Upper lobe of left lung (tissue), 6 donors: ENCODE data around the gene ECHDC1. TPM values are rescaled to one million over a fixed set of nuclear protein-coding genes. Genes with fewer than 3 reads are reported as not detected.
"Not testable (repeated sequence)": the region's sequence is repeated elsewhere in the genome, so short reads cannot be mapped to it uniquely, and the experiment has no call there.

ENCODE experiments used
- ATAC-seq, 2 donors: fragments of 200-7000 bp; cut with Tn5 transposase; one replicate each; pipeline ENCODE4 v1.9.1; 2022; ENCODE audit warnings: mild to moderate bottlenecking in 2 of 2, moderate library complexity in 2 of 2; ENCODE audit not compliant: low FRiP score in 2 of 2
- DNase-seq, 2 donors: peaks; one replicate each; pipeline ENCODE4 v3.0.0-alpha.2; 2019 to 2020
- H3K27ac ChIP-seq, 4 donors: fragments of 200-600 bp; sonication (generic); one replicate each; pipeline ENCODE4 v1.5.1; 2016 to 2019
- H3K27me3 ChIP-seq, 4 donors: fragments of 200-600 bp; sonication (generic); one replicate each; pipeline ENCODE4 v1.5.1; 2017 to 2019
- H3K36me3 ChIP-seq, 4 donors: fragments of 200-600 bp; sonication (generic); one replicate each; pipeline ENCODE4 v1.5.1; 2016 to 2019
- H3K4me1 ChIP-seq, 4 donors: fragments of 200-600 bp; sonication (generic); one replicate each; pipeline ENCODE4 v1.5.1; 2018 to 2019
- H3K4me3 ChIP-seq, 4 donors: fragments of 200-600 bp; sonication (generic); one replicate each; pipeline ENCODE4 v1.5.1; 2017 to 2019; ENCODE audit warnings: mild to moderate bottlenecking in 2 of 4, moderate library complexity in 1 of 4
- H3K9me3 ChIP-seq, 4 donors: fragments of 200-600 bp; sonication (generic); one replicate each; pipeline ENCODE4 v1.5.1; 2018 to 2019
- EP300 ChIP-seq, 4 donors: sonication (generic); formaldehyde crosslinking; IDR thresholded peaks; one replicate each; pipeline ENCODE4 v1.5.1; 2017; ENCODE audit warnings: antibody characterized with exemption in 4 of 4, control low read depth in 2 of 4
- POLR2A ChIP-seq, 4 donors: fragments of 450-650 bp; IDR thresholded peaks; one replicate each; pipeline ENCODE4 v1.5.1; 2016 to 2017; ENCODE audit warnings: antibody characterized with exemption in 4 of 4, mild to moderate bottlenecking in 2 of 4
- POLR2AphosphoS5 ChIP-seq, 2 donors: sonication (generic); formaldehyde crosslinking; IDR thresholded peaks; one replicate each; pipeline ENCODE4 v1.5.1; 2017; ENCODE audit warnings: antibody characterized with exemption in 2 of 2
- WGBS, 2 donors: methylation state at CpG; one replicate each; pipeline ENCODE4 v1.1.5; 2017 to 2018; 5-methylcytosine and 5-hydroxymethylcytosine counted together
- total RNA-seq, 6 donors: library from RNA; depleted of rRNA in 4 of 6; stranded (reverse); fragments of >200 nt in 4 of 6; gene quantifications; one replicate each; pipeline versions ENCODE4 v1.1.0 to v1.2.1, GENCODE V29; 2016 to 2021
- TF ChIP-seq, protein P1 (sequence below), 6 experiments: fragments of 450-650 bp in 4 of 6; fragments of 200-600 bp in 2 of 6; sonication (generic) in 2 of 6; IDR thresholded peaks; one replicate each; pipeline ENCODE4 v1.5.1; 2016 to 2019; ENCODE audit warnings: antibody characterized with exemption in 6 of 6
- donor health status: DM: no; HTN: no; CAD: no; lungs with moderate emphysema.
- donor health status: DM: no; HTN: yes; CAD: no; lungs with severe emphysema.

The ECHDC1 gene
- total RNA-seq, 6 donors from 2014 or later, result 70.5 to 146 (median 106) TPM

DNA sequence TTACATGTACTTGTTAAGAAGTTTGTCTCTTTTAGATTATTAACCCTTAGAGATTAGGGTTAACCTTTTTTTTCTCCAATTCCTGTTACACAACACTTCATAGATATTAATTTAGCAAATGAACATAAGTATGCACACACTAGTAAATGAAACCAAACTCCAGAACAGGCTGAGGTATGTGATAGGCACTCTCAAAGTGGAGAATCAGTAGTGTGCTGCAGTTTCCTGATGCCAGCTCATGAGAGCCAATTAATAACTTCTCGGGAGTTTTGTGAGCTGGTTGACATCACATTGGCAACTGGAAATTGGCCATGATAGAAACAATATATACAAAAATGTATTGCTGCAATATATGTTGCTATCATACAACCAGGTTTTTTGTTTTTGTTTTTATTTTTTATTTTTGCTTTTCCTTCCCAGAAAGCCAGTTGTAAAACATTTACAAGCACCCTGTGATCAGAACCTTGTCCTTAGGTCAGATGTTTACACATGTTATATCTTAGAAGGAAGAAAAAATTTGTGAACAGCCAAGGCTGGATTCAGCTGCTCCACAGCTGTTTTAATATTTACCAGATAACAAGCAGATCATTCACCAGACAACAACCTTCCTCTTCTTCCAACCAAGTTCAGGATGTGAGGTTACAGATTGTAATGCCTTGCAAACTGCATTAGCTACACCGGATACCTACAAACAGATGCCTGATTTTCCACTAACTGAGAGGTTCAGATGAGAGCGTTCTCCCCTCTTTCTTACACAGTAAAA, 42.4 kb upstream of the ECHDC1 start:
- Histone ChIP-seq H3K4me1 (no peaks in the 10 kb centered on the region), H3K9me3 (no peaks in the 10 kb centered on the region), H3K36me3 (no peaks in the 10 kb centered on the region), H3K4me3 (no peak overlapping the region), H3K27ac (no peak overlapping the region), H3K27me3 (no peaks in the 10 kb centered on the region)
- WGBS, 2 donors, result 80 to 85% methylated on average over 3 of the region's 3 CpGs
- DNase-seq (no peak), ATAC-seq (no peak)
- TF ChIP-seq POLR2A (IDR thresholded peaks at IDR 0.05) (no peak), EP300 (IDR thresholded peaks at IDR 0.05) (no peak), POLR2AphosphoS5 (IDR thresholded peaks at IDR 0.05) (no peak)
- TF ChIP-seq, protein P1, sequence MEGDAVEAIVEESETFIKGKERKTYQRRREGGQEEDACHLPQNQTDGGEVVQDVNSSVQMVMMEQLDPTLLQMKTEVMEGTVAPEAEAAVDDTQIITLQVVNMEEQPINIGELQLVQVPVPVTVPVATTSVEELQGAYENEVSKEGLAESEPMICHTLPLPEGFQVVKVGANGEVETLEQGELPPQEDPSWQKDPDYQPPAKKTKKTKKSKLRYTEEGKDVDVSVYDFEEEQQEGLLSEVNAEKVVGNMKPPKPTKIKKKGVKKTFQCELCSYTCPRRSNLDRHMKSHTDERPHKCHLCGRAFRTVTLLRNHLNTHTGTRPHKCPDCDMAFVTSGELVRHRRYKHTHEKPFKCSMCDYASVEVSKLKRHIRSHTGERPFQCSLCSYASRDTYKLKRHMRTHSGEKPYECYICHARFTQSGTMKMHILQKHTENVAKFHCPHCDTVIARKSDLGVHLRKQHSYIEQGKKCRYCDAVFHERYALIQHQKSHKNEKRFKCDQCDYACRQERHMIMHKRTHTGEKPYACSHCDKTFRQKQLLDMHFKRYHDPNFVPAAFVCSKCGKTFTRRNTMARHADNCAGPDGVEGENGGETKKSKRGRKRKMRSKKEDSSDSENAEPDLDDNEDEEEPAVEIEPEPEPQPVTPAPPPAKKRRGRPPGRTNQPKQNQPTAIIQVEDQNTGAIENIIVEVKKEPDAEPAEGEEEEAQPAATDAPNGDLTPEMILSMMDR (IDR thresholded peaks at IDR 0.05), result no peak

DNA sequence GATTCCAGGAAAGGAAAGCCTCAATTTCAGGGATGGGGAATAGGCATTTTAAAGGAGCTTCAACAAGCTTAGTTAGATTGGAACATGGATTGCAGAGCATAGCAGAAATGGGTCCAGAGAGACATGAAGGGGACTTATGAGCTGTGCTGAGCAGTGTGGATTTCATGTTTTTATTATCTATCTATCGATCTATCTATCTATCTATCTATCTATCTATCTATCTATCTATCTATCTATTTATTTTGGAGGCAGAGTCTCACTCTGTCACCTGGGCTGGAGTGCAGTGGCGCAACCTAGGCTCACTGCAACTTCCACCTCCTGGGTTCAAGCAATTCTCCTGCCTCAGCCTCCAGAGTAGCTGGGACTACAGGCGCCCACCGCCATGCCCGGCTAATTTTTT, 41.4 kb upstream of the ECHDC1 start:
- not testable (repeated sequence) for H3K4me1 ChIP-seq, H3K27me3 ChIP-seq, DNase-seq, H3K4me3 ChIP-seq, H3K36me3 ChIP-seq, H3K9me3 ChIP-seq, H3K27ac ChIP-seq, ATAC-seq
- 83 to 94% methylated on average over 5 of the region's 5 CpGs for WGBS, 2 donors

DNA sequence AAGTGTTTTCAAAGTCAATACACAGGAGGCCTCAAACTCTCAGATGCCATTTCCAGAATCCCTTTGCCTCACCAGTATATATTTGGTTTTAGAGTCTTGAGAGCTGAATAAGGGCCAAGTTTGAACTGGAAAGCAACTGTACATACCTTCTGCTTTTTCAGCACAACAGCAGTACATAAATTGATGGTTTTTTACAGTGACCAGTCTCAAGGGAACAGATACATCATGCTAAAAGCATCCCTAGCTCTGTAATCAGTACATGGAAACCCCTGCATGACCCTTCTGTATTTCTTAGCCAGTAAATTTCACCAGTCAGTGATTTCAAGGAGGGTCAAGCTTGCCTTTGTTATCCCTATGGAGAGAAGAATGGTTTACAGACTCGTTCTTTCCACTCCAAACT, 40.6 kb upstream of the ECHDC1 start:
- DNase-seq (no peak), ATAC-seq (peak in 1 of 2 donors; percentile 53)
- Histone ChIP-seq H3K9me3 (no peaks in the 10 kb centered on the region), H3K27me3 (no peaks in the 10 kb centered on the region), H3K27ac (no peak overlapping the region), H3K36me3 (no peaks in the 10 kb centered on the region), H3K4me3 (no peak overlapping the region), H3K4me1 (no peaks in the 10 kb centered on the region)
- TF ChIP-seq EP300 (IDR thresholded peaks at IDR 0.05), result no peak
- TF ChIP-seq, protein P1 (IDR thresholded peaks at IDR 0.05), result no peak
- TF ChIP-seq POLR2AphosphoS5 (IDR thresholded peaks at IDR 0.05), result no peak
- TF ChIP-seq POLR2A (IDR thresholded peaks at IDR 0.05), result no peak
- 86 to 93% methylated on average over 1 of the region's 1 CpG for WGBS, 2 donors

DNA sequence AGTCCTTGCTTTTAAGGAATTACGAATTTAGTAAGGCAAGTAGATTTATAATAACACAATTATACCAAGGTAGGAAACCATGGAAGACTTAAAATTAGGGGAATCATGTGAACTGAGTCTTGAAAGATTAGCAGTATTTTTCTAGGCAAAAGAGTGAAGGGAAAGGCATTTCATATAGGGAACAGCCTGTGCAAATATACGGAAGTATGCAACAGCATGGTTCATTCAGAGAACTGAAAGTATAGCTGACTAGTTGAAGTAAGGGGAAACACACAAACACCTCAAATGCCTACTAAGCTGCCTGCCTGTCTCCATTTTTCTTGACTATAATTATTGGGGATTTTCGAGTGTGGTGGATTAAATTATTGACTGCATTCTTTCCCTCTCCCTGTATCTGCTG, 39.0 kb upstream of the ECHDC1 start:
- WGBS, 2 donors, result 92% methylated on average over 3 of the region's 3 CpGs
- TF ChIP-seq, protein P1 (IDR thresholded peaks at IDR 0.05), result no peak
- TF ChIP-seq EP300 (IDR thresholded peaks at IDR 0.05), result no peak
- TF ChIP-seq POLR2A (IDR thresholded peaks at IDR 0.05), result no peak
- no peak for ATAC-seq

DNA sequence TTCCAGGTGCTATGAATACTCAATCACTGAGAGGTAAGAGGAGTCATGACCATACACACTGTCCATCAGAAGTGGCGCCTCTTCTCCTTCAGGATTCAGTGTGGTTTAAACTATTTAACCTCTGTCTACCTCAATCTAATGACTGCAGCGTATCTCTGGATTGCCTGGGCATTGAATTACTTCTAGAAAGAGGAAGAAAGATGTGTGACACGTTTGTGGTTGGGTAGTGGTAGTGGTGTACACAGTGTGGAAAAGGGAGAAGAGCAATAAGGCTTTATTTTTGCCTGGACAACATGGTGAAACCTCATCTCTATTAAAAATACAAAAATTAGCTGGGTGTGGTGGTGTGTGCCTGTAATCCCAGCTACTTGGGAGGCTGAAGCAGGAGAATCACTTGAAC, 38.0 kb upstream of the ECHDC1 start:
- ATAC-seq (no peak), DNase-seq (no peak)
- H3K4me3 ChIP-seq, result no peak overlapping the region
- no peaks in the 10 kb centered on the region for H3K4me1 ChIP-seq
- TF ChIP-seq, protein P1 (IDR thresholded peaks at IDR 0.05), result no peak
- TF ChIP-seq POLR2A (IDR thresholded peaks at IDR 0.05), result no peak
- no peak for TF ChIP-seq EP300 (IDR thresholded peaks at IDR 0.05)
- no peak for TF ChIP-seq POLR2AphosphoS5 (IDR thresholded peaks at IDR 0.05)
- no peaks in the 10 kb centered on the region for H3K9me3 ChIP-seq
- H3K27me3 ChIP-seq, result no peaks in the 10 kb centered on the region
- no peaks in the 10 kb centered on the region for H3K36me3 ChIP-seq
- H3K27ac ChIP-seq, result no peak overlapping the region
- WGBS, 2 donors, result 74 to 77% methylated on average over 3 of the region's 3 CpGs

More for the DNA sequence above, 39.0 kb upstream of the ECHDC1 start:
- H3K4me3 ChIP-seq, result no peak overlapping the region
- no peak overlapping the region for H3K27ac ChIP-seq
- no peaks in the 10 kb centered on the region for H3K9me3 ChIP-seq
- no peaks in the 10 kb centered on the region for H3K4me1 ChIP-seq
- H3K27me3 ChIP-seq, result no peaks in the 10 kb centered on the region
- no peak for DNase-seq
- H3K36me3 ChIP-seq, result no peaks in the 10 kb centered on the region
